ENCODE data around the gene RAB39B. TPM values are rescaled to one million over a fixed set of nuclear protein-coding genes. Genes with fewer than 3 reads are reported as not detected.

The RAB39B gene
- total RNA-seq, 1 donor from 2014 or later, result 3.1 TPM

- no peak overlapping the region for H3K27ac Mint-ChIP-seq (ENCODE audit: unreplicated experiment)
- no peak for DNase-seq (ENCODE audit: low spot score)
- H3K9me3 Mint-ChIP-seq (ENCODE audit: low read depth), result peaks cover 19% of the 10 kb centered on the region
- H3K4me3 Mint-ChIP-seq (ENCODE audit: unreplicated experiment), result no peak overlapping the region
- H3K4me1 Mint-ChIP-seq (ENCODE audit: low read depth), result no peaks in the 10 kb centered on the region
- TF ChIP-seq CTCF (IDR thresholded peaks at IDR 0.05), result no peak
- no peaks in the 10 kb centered on the region for H3K27me3 Mint-ChIP-seq (ENCODE audit: low read depth)
- H3K36me3 Mint-ChIP-seq (ENCODE audit: low read depth), result peaks cover 2% of the 10 kb centered on the region
Measured at GRCh38 chrX:155246748-155247147, 17.5 kb downstream of the RAB39B start.

- no peak for DNase-seq (ENCODE audit: low spot score)
- Mint-ChIP-seq H3K4me3 (ENCODE audit: unreplicated experiment) (no peak overlapping the region), H3K4me1 (ENCODE audit: low read depth) (no peaks in the 10 kb centered on the region), H3K36me3 (ENCODE audit: low read depth) (peaks cover 10% of the 10 kb centered on the region), H3K27ac (ENCODE audit: unreplicated experiment) (no peak overlapping the region), H3K27me3 (ENCODE audit: low read depth) (no peaks in the 10 kb centered on the region), H3K9me3 (ENCODE audit: low read depth) (peaks cover 16% of the 10 kb centered on the region)
- TF ChIP-seq CTCF (IDR thresholded peaks at IDR 0.05), result no peak
Measured at GRCh38 chrX:155242300-155242699, 22.0 kb downstream of the RAB39B start.

- Mint-ChIP-seq H3K27me3 (ENCODE audit: low read depth) (no peaks in the 10 kb centered on the region), H3K4me1 (ENCODE audit: low read depth) (peaks cover 5% of the 10 kb centered on the region), H3K9me3 (ENCODE audit: low read depth) (peaks cover 4% of the 10 kb centered on the region), H3K27ac (ENCODE audit: unreplicated experiment) (no peak overlapping the region), H3K36me3 (ENCODE audit: low read depth) (peaks cover 17% of the 10 kb centered on the region), H3K4me3 (ENCODE audit: unreplicated experiment) (no peak overlapping the region)
- no peak for DNase-seq (ENCODE audit: low spot score)
- TF ChIP-seq CTCF (IDR thresholded peaks at IDR 0.05), result no peak
Measured at GRCh38 chrX:155237719-155238118, 26.6 kb downstream of the RAB39B start.

- peaks cover 16% of the 10 kb centered on the region for H3K36me3 Mint-ChIP-seq (ENCODE audit: low read depth)
- no peaks in the 10 kb centered on the region for H3K27me3 Mint-ChIP-seq (ENCODE audit: low read depth)
- H3K4me3 Mint-ChIP-seq (ENCODE audit: unreplicated experiment), result no peak overlapping the region
- no peak for DNase-seq (ENCODE audit: low spot score)
- TF ChIP-seq CTCF (IDR thresholded peaks at IDR 0.05), result no peak
- H3K27ac Mint-ChIP-seq (ENCODE audit: unreplicated experiment), result no peak overlapping the region
- H3K9me3 Mint-ChIP-seq (ENCODE audit: low read depth), result peaks cover 8% of the 10 kb centered on the region
- peaks cover 5% of the 10 kb centered on the region for H3K4me1 Mint-ChIP-seq (ENCODE audit: low read depth)
Measured at GRCh38 chrX:155235891-155236290, 28.4 kb downstream of the RAB39B start.

GRCh38 chrX:155231163-155231562, 33.1 kb downstream of the RAB39B start:
- Mint-ChIP-seq H3K9me3 (ENCODE audit: low read depth) (peaks cover 18% of the 10 kb centered on the region), H3K4me3 (ENCODE audit: unreplicated experiment) (no peak overlapping the region), H3K36me3 (ENCODE audit: low read depth) (peaks cover 10% of the 10 kb centered on the region), H3K27me3 (ENCODE audit: low read depth) (no peaks in the 10 kb centered on the region), H3K27ac (ENCODE audit: unreplicated experiment) (no peak overlapping the region), H3K4me1 (ENCODE audit: low read depth) (peaks cover 13% of the 10 kb centered on the region)
- no peak for DNase-seq (ENCODE audit: low spot score)
- no peak for TF ChIP-seq CTCF (IDR thresholded peaks at IDR 0.05)

Data from chondrocyte (in vitro differentiated cells).